BLaER1 (cell line): Measurements from ENCODE around the gene TYK2.
"Not testable (repeated sequence)": the region's sequence is repeated elsewhere in the genome, so short reads cannot be mapped to it uniquely, and the experiment has no call there.

Experiments used
- H3K27ac ChIP-seq: shearing (Covaris generic); formaldehyde crosslinking; 2 replicates; pipeline ENCODE4 v1.8.1; 2022
- H3K27me3 ChIP-seq: shearing (Covaris generic); formaldehyde crosslinking; 2 replicates; pipeline ENCODE4 v1.8.1; 2022
- H3K36me3 ChIP-seq: shearing (Covaris generic); formaldehyde crosslinking; 2 replicates; pipeline ENCODE4 v1.8.1; 2022
- H3K4me1 ChIP-seq: shearing (Covaris generic); formaldehyde crosslinking; 2 replicates; pipeline ENCODE4 v1.8.1; 2022
- H3K4me2 ChIP-seq: shearing (Covaris generic); formaldehyde crosslinking; 2 replicates; pipeline ENCODE4 v1.8.1; 2022
- H3K4me3 ChIP-seq: shearing (Covaris generic); formaldehyde crosslinking; 2 replicates; pipeline ENCODE4 v1.8.1; 2022
- H3K9ac ChIP-seq: shearing (Covaris generic); formaldehyde crosslinking; 2 replicates; pipeline ENCODE4 v1.8.1; 2022
- H3K9me3 ChIP-seq: shearing (Covaris generic); formaldehyde crosslinking; 2 replicates; pipeline ENCODE4 v1.8.1; 2022
- H4K20me1 ChIP-seq: shearing (Covaris generic); formaldehyde crosslinking; 2 replicates; pipeline ENCODE4 v1.8.1; 2022
- Cebpa-rat ChIP-seq: shearing (Covaris generic); IDR thresholded peaks from 2 replicates; pipeline ENCODE4 v1.8.1; 2022

The TYK2 gene

DNA sequence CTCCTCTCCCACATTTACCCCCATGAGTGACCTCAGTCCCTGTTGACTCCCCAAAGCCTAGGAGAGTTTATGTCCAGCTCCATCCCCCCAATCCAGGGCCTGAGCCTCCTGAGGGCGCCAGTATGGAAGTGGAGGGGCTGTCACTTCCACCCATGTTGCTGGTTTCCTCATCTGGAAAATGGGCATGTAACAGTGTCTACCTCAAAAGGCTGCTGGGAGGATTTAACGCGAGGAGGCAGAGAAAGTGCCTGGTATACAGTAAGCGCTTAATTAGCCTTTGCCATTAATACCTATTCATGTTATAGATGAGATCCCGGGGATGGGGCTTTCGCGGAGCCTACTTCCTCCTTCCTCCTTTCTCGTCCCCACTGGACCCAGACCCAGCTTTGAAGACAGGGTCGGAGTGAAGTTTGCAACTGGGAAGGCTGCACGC is 476 bp downstream of the TYK2 start:
- Histone ChIP-seq H3K4me1 (peaks cover 19% of the 10 kb centered on the region), H3K4me3 (peak overlapping the region; percentile 89), H4K20me1 (no peaks in the 10 kb centered on the region), H3K36me3 (peaks cover 31% of the 10 kb centered on the region), H3K4me2 (peak overlapping the region; percentile 98), H3K9me3 (no peaks in the 10 kb centered on the region), H3K27me3 (no peaks in the 10 kb centered on the region), H3K27ac (peak overlapping the region; percentile 79), H3K9ac (peak overlapping the region; percentile 89)
- TF ChIP-seq Cebpa-rat: no peak

DNA sequence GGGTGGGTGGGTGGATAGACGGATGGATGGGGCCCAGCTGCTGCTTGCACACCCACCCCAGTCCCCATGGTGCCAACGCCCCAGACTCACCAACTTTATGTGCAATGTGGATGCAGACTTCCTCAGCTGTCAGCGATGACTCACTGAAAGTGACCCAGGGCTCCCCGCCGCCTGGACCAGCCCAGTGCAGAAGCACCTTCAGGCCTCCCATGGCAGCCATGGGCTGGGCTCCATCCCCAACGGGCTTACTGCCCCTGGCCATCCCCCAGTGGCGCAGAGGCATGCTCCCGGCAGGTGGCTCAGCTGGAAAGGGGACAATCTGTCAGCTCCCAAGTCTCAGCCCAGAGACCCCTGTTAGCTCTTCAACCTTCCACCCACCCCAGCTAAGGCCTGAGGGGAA is 2.2 kb downstream of the TYK2 start:
- Histone ChIP-seq H3K4me3 (no peak overlapping the region), H3K36me3 (peaks cover 44% of the 10 kb centered on the region), H3K9ac (no peak overlapping the region), H3K9me3 (no peaks in the 10 kb centered on the region), H4K20me1 (no peaks in the 10 kb centered on the region), H3K27ac (no peak overlapping the region), H3K27me3 (no peaks in the 10 kb centered on the region), H3K4me1 (peaks cover 19% of the 10 kb centered on the region), H3K4me2 (no peak overlapping the region)
- TF ChIP-seq Cebpa-rat: no peak

DNA sequence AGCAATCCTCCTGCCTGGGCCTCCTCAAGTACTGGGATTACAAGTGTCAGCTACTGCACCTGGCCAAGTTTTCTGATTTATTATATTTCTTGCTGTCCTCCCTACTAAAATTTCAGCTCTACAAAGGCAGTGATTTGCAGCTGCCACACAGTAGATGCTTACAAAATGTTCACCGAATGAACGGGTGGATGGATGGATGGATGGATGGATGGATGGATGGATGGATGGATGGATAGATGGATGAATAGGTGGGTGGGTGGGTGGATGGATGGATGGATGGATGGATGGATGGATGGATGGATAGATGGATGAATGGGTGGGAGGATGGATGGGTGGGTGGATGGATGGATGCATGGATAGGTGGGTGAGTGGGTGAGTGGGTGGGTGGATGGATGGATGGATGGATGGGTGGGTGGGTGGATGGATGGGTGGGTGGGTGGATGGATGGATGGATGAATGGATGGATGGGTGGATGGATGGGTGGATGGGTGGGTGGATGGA is 3.2 kb downstream of the TYK2 start:
- H3K9me3 ChIP-seq: not testable (repeated sequence)
- Histone ChIP-seq H3K36me3 (peaks cover 53% of the 10 kb centered on the region), H3K4me1 (peaks cover 19% of the 10 kb centered on the region)

DNA sequence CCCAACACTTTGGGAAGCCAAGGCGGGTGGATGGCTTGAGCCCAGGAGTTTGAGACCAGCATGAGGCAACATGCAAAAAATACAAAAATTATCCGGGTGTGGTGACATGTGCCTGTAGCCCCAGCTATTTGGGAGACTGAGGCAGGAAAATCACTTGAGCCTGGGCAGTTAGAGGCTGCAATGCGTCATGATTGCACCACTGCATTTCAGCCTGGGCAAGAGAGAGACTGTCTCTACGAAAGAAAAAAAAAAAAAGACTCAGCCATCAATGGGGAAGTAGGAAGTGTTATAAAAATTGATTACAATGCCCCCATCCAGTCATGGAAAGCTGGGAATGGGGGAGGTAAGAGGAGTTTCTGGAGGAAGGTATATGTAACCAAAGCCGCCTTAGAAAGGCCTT is 5.4 kb downstream of the TYK2 start:
- Histone ChIP-seq H3K27ac (no peak overlapping the region), H4K20me1 (no peaks in the 10 kb centered on the region), H3K4me1 (peaks cover 11% of the 10 kb centered on the region), H3K4me3 (no peak overlapping the region), H3K36me3 (peaks cover 75% of the 10 kb centered on the region), H3K9ac (no peak overlapping the region), H3K4me2 (no peak overlapping the region), H3K9me3 (no peaks in the 10 kb centered on the region), H3K27me3 (no peaks in the 10 kb centered on the region)
- no peak for TF ChIP-seq Cebpa-rat

More for the DNA sequence above, 3.2 kb downstream of the TYK2 start:
- H4K20me1 ChIP-seq, H3K4me3 ChIP-seq, H3K9ac ChIP-seq, H3K27ac ChIP-seq, H3K4me2 ChIP-seq, H3K27me3 ChIP-seq: not testable (repeated sequence)

DNA sequence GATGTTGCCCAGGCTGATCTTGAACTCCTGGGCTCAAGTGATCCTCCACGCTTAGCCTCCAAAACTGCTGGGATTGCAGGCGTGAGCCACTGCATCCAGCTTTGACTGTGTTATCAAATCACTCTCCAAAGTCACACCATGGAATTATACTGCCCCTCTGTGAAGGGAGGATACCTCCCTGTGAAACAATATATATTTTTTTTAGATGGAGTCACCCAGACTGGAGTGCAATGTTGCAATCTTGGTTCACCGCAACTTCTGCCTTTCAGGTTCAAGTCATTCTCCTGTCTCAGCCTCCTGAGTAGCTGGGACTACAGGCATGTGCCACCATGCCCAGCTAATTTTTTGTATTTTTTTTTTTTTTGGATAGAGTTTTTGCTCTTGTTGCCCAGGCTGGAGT is 7.7 kb downstream of the TYK2 start:
- no peaks in the 10 kb centered on the region for H3K27me3 ChIP-seq
- H3K4me1 ChIP-seq: 0 out of 2 replicates have a peak, but pooled peaks cover 7% of the 10 kb centered on the region
- H3K4me3 ChIP-seq: no peak overlapping the region
- H3K36me3 ChIP-seq: peaks cover 86% of the 10 kb centered on the region
- no peak overlapping the region for H3K9ac ChIP-seq
- no peak for TF ChIP-seq Cebpa-rat
- H4K20me1 ChIP-seq: peaks cover 7% of the 10 kb centered on the region; the same call in 1 of the 2 replicates
- H3K9me3 ChIP-seq: no peaks in the 10 kb centered on the region
- H3K27ac ChIP-seq: no peak overlapping the region
- H3K4me2 ChIP-seq: no peak overlapping the region

DNA sequence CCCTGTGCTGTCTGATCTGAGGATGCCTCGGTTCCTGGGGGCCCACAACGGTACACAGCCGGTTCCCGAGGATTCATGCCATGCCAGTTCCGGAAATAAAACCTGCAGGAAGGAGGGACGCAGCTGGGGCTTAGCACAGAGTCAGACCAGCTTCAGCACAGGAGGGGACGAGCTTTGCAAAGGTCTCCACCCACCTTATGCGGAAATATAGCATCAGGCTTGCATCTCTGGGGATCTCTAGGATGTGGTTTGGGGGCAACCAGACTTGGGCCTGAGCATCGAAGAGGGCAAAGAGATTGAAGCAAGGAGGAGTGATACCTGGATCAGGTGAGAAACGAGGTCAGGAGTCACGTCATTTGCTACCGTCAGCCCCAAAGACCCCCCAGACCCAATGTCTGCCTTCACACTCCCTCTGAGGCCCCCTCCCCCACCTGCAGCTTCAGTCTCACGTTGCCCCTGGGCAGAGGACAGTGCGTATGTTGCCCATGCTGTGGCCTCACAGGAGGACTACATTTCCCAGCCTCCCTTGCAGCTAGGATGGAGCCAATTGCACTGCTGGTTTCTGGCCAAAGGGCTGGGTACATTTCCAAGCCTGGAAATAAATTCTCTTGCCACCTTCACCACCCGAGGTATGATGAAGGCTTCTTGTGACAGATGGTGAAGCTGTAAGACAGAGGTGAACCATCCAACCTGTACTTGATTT is 12.1 kb downstream of the TYK2 start:
- Histone ChIP-seq H3K27ac (no peak overlapping the region), H4K20me1 (peaks cover 24% of the 10 kb centered on the region; the same call in 1 of the 2 replicates), H3K4me3 (no peak overlapping the region), H3K36me3 (peaks cover 100% of the 10 kb centered on the region), H3K9me3 (no peaks in the 10 kb centered on the region), H3K27me3 (no peaks in the 10 kb centered on the region), H3K4me1 (0 out of 2 replicates have a peak, but pooled peaks cover 7% of the 10 kb centered on the region), H3K9ac (no peak overlapping the region), H3K4me2 (no peak overlapping the region)
- no peak for TF ChIP-seq Cebpa-rat

DNA sequence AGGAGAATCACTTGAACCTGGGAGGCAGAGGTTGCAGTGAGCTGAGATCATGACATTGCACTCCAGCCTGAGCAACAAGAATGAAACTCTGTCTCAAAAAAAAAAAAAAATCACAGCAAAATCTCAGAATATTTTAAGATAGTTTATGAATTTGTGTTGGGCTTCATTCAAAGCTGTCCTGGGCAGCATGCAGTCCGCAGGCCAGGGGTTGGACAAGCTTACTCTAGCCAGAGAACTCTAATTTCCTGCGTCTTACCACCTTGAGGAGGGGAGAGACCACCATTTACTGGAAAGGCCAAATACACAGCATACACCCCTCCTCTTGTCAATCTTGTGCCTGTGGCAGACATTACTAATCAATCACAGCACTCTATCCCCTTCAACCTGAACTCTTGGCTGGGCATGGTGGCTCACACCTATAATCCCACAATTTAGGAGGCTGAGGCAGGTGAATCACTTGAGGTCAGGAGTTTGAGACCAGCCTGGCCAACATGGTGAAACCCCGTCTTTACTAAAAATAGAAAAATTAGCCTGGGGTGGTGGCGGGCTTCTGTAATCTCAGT is 13.3 kb downstream of the TYK2 start:
- H3K4me2 ChIP-seq, H3K27me3 ChIP-seq, H3K27ac ChIP-seq, H3K4me1 ChIP-seq, H3K4me3 ChIP-seq, H3K9ac ChIP-seq, H3K9me3 ChIP-seq: not testable (repeated sequence)
- peaks cover 100% of the 10 kb centered on the region for H3K36me3 ChIP-seq
- peaks cover 28% of the 10 kb centered on the region; the same call in 1 of the 2 replicates for H4K20me1 ChIP-seq

DNA sequence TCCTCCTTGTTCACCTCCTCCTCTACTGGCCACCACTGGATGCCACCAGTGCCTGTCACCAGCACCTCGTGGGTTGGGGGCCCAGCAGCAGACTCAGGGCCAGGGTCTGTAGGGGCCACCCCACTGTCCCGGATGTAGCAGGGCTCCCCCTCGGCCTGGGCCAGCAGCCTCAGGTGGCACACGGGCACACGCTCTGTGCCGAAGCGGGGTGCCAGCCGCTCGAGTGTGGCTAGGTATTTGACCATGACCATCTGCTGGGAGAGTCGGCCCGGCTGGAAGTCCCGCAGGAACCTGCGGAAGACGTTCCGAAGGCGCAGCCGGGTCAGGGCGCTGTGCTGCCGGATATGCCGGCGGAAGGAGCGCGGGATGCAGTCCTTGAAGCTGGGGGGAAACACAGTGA is 14.9 kb downstream of the TYK2 start:
- no peak overlapping the region for H3K9ac ChIP-seq
- no peak overlapping the region for H3K27ac ChIP-seq
- TF ChIP-seq Cebpa-rat: no peak
- no peak overlapping the region for H3K4me2 ChIP-seq
- H3K27me3 ChIP-seq: no peaks in the 10 kb centered on the region
- H3K9me3 ChIP-seq: no peaks in the 10 kb centered on the region
- H3K4me1 ChIP-seq: 0 out of 2 replicates have a peak, but pooled peaks cover 7% of the 10 kb centered on the region
- H3K36me3 ChIP-seq: peaks cover 100% of the 10 kb centered on the region
- peaks cover 28% of the 10 kb centered on the region; the same call in 1 of the 2 replicates for H4K20me1 ChIP-seq
- H3K4me3 ChIP-seq: no peak overlapping the region

DNA sequence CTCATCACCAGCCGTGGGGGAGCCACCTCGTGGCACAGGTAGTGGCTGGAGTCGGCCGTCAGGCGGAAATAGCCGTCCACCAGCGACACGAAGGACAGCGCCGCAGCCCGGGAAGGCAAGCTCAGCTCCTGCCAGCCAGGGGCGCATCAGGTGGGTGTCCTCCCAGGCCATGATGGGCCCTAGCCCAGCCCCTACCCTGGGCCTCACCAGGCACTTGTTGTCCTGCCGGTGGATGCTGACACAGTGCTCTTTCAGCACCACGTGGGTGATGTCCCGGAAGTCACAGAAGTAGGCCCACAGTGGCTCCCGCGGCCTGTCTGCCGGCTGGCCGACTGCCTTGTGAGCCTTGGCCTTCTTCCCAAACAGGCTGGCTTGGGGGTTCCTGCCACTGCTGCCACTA is 15.7 kb downstream of the TYK2 start:
- Histone ChIP-seq H3K4me2 (no peak overlapping the region), H3K27ac (no peak overlapping the region), H3K9ac (no peak overlapping the region), H3K4me3 (no peak overlapping the region), H3K27me3 (no peaks in the 10 kb centered on the region), H4K20me1 (peaks cover 28% of the 10 kb centered on the region; the same call in 1 of the 2 replicates), H3K9me3 (no peaks in the 10 kb centered on the region), H3K36me3 (peaks cover 100% of the 10 kb centered on the region), H3K4me1 (0 out of 2 replicates have a peak, but pooled peaks cover 7% of the 10 kb centered on the region)
- no peak for TF ChIP-seq Cebpa-rat

DNA sequence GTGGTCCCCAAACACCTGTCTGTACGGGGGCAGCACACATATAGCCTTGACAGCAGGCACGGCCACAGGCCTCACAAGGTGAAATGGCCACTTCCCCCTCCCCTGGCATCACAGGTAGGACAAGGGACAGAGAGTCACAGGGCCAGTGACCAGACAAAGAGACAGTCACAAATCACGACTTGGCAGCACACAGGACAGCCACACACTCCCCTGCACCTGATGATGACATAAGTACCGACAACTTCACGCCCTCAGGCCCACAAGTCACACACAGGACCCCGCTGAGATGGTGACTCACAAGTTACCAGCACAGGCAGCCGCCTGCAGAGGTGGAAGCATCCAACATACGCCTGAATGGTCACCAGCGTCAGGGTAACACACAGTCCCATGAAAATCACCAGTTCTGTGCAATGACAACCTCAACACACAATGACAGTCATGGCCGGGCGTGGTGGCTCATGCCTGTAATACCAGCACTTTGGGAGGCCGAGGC is 16.5 kb downstream of the TYK2 start:
- H3K4me2 ChIP-seq: no peak overlapping the region
- peaks cover 28% of the 10 kb centered on the region; the same call in 1 of the 2 replicates for H4K20me1 ChIP-seq
- H3K4me1 ChIP-seq: 0 out of 2 replicates have a peak, but pooled peaks cover 7% of the 10 kb centered on the region
- H3K9ac ChIP-seq: no peak overlapping the region
- no peak overlapping the region for H3K27ac ChIP-seq
- H3K9me3 ChIP-seq: no peaks in the 10 kb centered on the region
- no peak overlapping the region for H3K4me3 ChIP-seq
- no peak for TF ChIP-seq Cebpa-rat
- peaks cover 100% of the 10 kb centered on the region for H3K36me3 ChIP-seq
- no peaks in the 10 kb centered on the region for H3K27me3 ChIP-seq
